Measurements from ENCODE around the gene POU2F3.

Gene POU2F3

DNA sequence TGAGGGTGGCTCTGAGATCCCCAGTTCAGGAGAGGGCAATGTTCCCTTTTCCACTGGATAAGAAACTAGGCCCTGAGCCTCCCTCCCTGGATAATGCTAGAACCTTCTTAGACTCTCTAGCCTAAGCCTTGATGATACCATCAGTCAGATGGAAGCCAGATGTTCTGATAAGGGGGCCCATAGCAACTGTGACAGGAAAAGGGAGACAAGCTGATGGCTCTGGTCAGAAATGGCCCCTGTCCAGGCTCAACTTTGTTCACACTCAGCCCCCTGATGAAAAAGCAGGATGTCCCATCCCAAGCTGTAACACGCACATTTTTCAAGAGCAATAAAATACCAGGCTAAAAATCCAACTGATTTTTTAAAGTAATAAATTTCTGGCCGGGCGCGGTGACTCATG lies 36.3 kb upstream of the POU2F3 start:
- DNase-seq (ENCODE audit: insufficient read length, low spot score) (no peak), FAIRE-seq (no peak)
- TF ChIP-seq CTCF (IDR thresholded peaks at IDR 0.05; ENCODE audit: insufficient read depth, missing control alignments): no peak

DNA sequence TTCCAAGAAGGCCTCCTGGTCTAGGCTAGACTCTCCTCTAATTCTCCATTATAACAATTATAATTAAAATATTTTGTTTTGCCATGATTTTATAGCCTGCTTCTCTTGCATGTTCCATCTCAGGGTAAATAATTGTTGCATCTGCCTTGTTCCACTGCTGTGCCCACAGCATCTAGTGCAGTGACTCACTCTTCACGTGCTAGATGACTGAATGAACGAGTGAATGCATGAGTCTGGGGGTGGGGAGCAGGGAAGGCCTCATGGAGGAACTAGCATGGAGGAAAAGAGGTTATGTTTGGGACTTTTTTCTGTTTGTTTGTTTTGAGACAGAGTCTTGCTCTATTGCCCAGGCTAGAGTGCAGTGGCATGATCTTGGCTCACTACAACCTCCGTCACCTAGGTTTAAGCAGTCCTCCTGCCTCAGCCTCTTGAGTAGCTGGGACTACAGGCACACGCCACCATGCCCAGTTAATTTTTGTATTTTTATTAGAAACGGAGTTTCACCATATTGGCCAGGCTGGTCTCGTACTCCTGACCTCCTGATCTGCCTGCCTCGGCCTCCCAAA lies 34.3 kb upstream of the POU2F3 start:
- no peak for DNase-seq (ENCODE audit: insufficient read length, low spot score)
- no peak for TF ChIP-seq CTCF (IDR thresholded peaks at IDR 0.05; ENCODE audit: insufficient read depth, missing control alignments)
- FAIRE-seq: no peak

DNA sequence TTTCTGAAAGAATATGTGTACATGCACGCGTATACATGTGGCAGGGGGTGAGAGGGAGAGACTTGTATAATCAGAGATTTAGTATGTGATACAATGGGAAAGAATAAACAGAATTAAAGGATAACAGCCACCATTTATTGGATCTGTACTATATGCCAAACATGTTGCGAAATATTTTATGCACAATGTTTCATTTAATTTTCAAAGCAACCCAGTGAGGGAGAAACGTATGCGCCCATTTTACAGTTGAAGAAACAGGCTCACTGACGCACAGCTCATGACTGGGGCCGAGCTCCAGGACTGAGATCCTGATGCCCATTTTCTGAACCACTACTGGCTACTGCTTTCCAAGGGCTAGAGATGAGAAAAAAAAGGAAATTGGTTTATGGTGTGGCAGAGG lies 32.4 kb upstream of the POU2F3 start:
- TF ChIP-seq CTCF (IDR thresholded peaks at IDR 0.05; ENCODE audit: insufficient read depth, missing control alignments): no peak
- DNase-seq (ENCODE audit: insufficient read length, low spot score): no peak
- FAIRE-seq: no peak

GRCh38 chr11:120208001-120208441 lies 31.9 kb upstream of the POU2F3 start:
- DNase-seq (ENCODE audit: insufficient read length, low spot score) (no peak), FAIRE-seq (no peak)
- no peak for TF ChIP-seq CTCF (IDR thresholded peaks at IDR 0.05; ENCODE audit: insufficient read depth, missing control alignments)

GRCh38 chr11:120208777-120209176 lies 31.2 kb upstream of the POU2F3 start:
- TF ChIP-seq CTCF (IDR thresholded peaks at IDR 0.05; ENCODE audit: insufficient read depth, missing control alignments): no peak
- DNase-seq (ENCODE audit: insufficient read length, low spot score): no peak
- FAIRE-seq: no peak

DNA sequence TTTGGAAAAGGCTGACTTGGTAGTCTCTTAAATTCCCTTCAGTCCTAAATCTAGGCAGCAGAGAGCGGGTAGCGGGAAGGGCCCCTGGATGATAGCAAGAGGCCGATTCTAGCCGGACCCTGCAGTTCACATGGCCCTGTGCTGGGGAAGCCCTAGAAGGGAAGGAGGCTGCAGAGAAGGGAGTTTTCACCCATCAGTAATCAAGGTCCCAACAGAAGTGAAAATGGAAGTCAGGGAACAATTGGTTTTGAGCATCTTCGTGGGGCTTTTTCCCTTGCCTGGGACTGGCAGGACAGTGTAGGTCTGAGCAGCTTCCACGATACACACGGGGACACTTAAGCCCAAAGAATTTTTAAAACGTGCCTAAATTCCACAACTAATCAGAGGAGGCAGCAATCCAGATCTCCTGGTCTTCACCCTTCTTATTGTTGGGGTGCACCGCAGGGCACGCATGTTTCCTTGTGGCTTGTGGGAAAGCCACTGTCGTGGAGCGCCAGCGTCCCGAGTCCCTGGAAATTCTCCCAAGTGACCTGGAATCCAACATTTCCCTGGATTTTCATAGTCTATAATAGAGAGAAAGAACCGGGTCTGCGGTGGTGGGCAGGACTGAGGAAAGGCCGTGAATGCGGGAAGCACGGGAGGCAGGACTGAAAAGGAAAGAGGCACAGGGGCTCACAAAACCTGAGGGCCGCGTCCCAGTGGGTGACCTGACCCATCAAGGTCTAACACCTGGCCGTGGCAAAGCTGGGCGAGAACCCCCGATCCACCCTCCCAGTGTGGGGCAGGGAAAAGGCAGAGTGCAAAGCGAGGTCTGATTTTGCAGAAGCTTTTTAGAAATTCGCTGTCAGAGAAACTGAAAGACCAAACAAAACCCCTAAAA lies 30.0 kb upstream of the POU2F3 start:
- TF ChIP-seq CTCF (IDR thresholded peaks at IDR 0.05; ENCODE audit: insufficient read depth, missing control alignments): no peak
- no peak for DNase-seq (ENCODE audit: insufficient read length, low spot score)
- FAIRE-seq: no peak

Measured in D721Med (cell line).